ENCODE results near the gene PKNOX2. TPM values are rescaled to one million over a fixed set of nuclear protein-coding genes. Genes with fewer than 3 reads are reported as not detected.

PKNOX2 gene
- total RNA-seq, 1 donor from 2014 or later, result 8.7 TPM

- H3K4me1 Mint-ChIP-seq (ENCODE audit: low read depth, unreplicated experiment), result peaks cover 4% of the 10 kb centered on the region
- no peaks in the 10 kb centered on the region for H3K9me3 Mint-ChIP-seq (ENCODE audit: unreplicated experiment)
- H3K27ac Mint-ChIP-seq (ENCODE audit: unreplicated experiment), result no peak overlapping the region
- no peaks in the 10 kb centered on the region for H3K27me3 Mint-ChIP-seq (ENCODE audit: unreplicated experiment)
- H3K4me3 Mint-ChIP-seq (ENCODE audit: unreplicated experiment), result no peak overlapping the region
- no peaks in the 10 kb centered on the region for H3K36me3 Mint-ChIP-seq (ENCODE audit: unreplicated experiment)
- no peak for DNase-seq
- no peak for TF ChIP-seq CTCF (IDR thresholded peaks at IDR 0.05; ENCODE audit: partially characterized antibody, unreplicated experiment)
Measured at GRCh38 chr11:125445731-125446130, 281.2 kb downstream of the PKNOX2 start.

- Mint-ChIP-seq H3K4me1 (ENCODE audit: low read depth, unreplicated experiment) (peaks cover 7% of the 10 kb centered on the region), H3K36me3 (ENCODE audit: unreplicated experiment) (no peaks in the 10 kb centered on the region), H3K9me3 (ENCODE audit: unreplicated experiment) (no peaks in the 10 kb centered on the region), H3K27me3 (ENCODE audit: unreplicated experiment) (no peaks in the 10 kb centered on the region), H3K4me3 (ENCODE audit: unreplicated experiment) (no peak overlapping the region), H3K27ac (ENCODE audit: unreplicated experiment) (no peak overlapping the region)
- no peak for DNase-seq
- no peak for TF ChIP-seq CTCF (IDR thresholded peaks at IDR 0.05; ENCODE audit: partially characterized antibody, unreplicated experiment)
Measured at GRCh38 chr11:125446279-125446678, 281.7 kb downstream of the PKNOX2 start.

- DNase-seq, result no peak
- H3K27me3 Mint-ChIP-seq (ENCODE audit: unreplicated experiment), result no peaks in the 10 kb centered on the region
- H3K4me3 Mint-ChIP-seq (ENCODE audit: unreplicated experiment), result no peak overlapping the region
- H3K27ac Mint-ChIP-seq (ENCODE audit: unreplicated experiment), result no peak overlapping the region
- peaks cover 16% of the 10 kb centered on the region for H3K4me1 Mint-ChIP-seq (ENCODE audit: low read depth, unreplicated experiment)
- TF ChIP-seq CTCF (IDR thresholded peaks at IDR 0.05; ENCODE audit: partially characterized antibody, unreplicated experiment), result no peak
- H3K9me3 Mint-ChIP-seq (ENCODE audit: unreplicated experiment), result no peaks in the 10 kb centered on the region
- no peaks in the 10 kb centered on the region for H3K36me3 Mint-ChIP-seq (ENCODE audit: unreplicated experiment)
Measured at GRCh38 chr11:125447721-125448120, 283.2 kb downstream of the PKNOX2 start.

GRCh38 chr11:125448136-125448535 is 283.6 kb downstream of the PKNOX2 start:
- H3K36me3 Mint-ChIP-seq (ENCODE audit: unreplicated experiment), result no peaks in the 10 kb centered on the region

GRCh38 chr11:125449565-125449964 is 285.0 kb downstream of the PKNOX2 start:
- Mint-ChIP-seq H3K4me3 (ENCODE audit: unreplicated experiment) (no peak overlapping the region), H3K9me3 (ENCODE audit: unreplicated experiment) (no peaks in the 10 kb centered on the region), H3K27ac (ENCODE audit: unreplicated experiment) (no peak overlapping the region), H3K27me3 (ENCODE audit: unreplicated experiment) (no peaks in the 10 kb centered on the region), H3K4me1 (ENCODE audit: low read depth, unreplicated experiment) (peaks cover 15% of the 10 kb centered on the region), H3K36me3 (ENCODE audit: unreplicated experiment) (no peaks in the 10 kb centered on the region)
- no peak for TF ChIP-seq CTCF (IDR thresholded peaks at IDR 0.05; ENCODE audit: partially characterized antibody, unreplicated experiment)
- DNase-seq, result no peak

More at GRCh38 chr11:125448136-125448535, 283.6 kb downstream of the PKNOX2 start:
- no peaks in the 10 kb centered on the region for H3K9me3 Mint-ChIP-seq (ENCODE audit: unreplicated experiment)
- H3K4me1 Mint-ChIP-seq (ENCODE audit: low read depth, unreplicated experiment), result peaks cover 16% of the 10 kb centered on the region
- no peak for DNase-seq
- no peak for TF ChIP-seq CTCF (IDR thresholded peaks at IDR 0.05; ENCODE audit: partially characterized antibody, unreplicated experiment)
- no peaks in the 10 kb centered on the region for H3K27me3 Mint-ChIP-seq (ENCODE audit: unreplicated experiment)
- H3K4me3 Mint-ChIP-seq (ENCODE audit: unreplicated experiment), result no peak overlapping the region
- no peak overlapping the region for H3K27ac Mint-ChIP-seq (ENCODE audit: unreplicated experiment)

Measured in glutamatergic neuron (in vitro differentiated cells).